NCI-H510A treated with DMSO at 0.1 percent for 48 hours (cell line): Measurements from ENCODE around the gene ARID5A.

Source experiments
- DNase-seq: peaks from one replicate; lab custom pipeline; 2025; lab: John Stamatoyannopoulos, UW

ARID5A gene

GRCh38 chr2:96601382-96602292 is 65.1 kb downstream of the ARID5A start:
- DNase-seq: no peak
